Mesenchymal stem cell (in vitro differentiated cells and primary cell): ENCODE measurements around the gene TTLL10.

Experiments
- DNase-seq: peaks from one replicate; pipeline ENCODE4 v3.0.0-alpha.2; 2013
- H2AFZ ChIP-seq: one replicate; pipeline ENCODE4 v1.6.1; 2013; ENCODE audit warnings: low read depth, mild to moderate bottlenecking, control low read depth, inconsistent platforms, low read length, moderate library complexity
- H2AK5ac ChIP-seq: 2 replicates; pipeline ENCODE4 v1.6.1; 2013; ENCODE audit warnings: low read length, moderate library complexity, mild to moderate bottlenecking, inconsistent platforms; ENCODE audit not compliant: severe bottlenecking
- H2BK120ac ChIP-seq: one replicate; pipeline ENCODE4 v1.6.1; 2013; ENCODE audit warnings: low read depth, mild to moderate bottlenecking, inconsistent platforms, low read length, moderate library complexity
- H2BK12ac ChIP-seq, 2 experiments: one replicate each; pipeline ENCODE4 v1.6.1; 2013; ENCODE audit warnings: inconsistent platforms in 2 of 2, low read length in 2 of 2, mild to moderate bottlenecking in 2 of 2, moderate library complexity in 2 of 2, control low read depth in 1 of 2
- H2BK15ac ChIP-seq: one replicate; pipeline ENCODE4 v1.6.1; 2013; ENCODE audit warnings: mild to moderate bottlenecking, low read depth, inconsistent platforms; ENCODE audit not compliant: poor library complexity, severe bottlenecking
- H2BK5ac ChIP-seq: 2 replicates; pipeline ENCODE4 v1.6.1; 2013; ENCODE audit warnings: low read depth, mild to moderate bottlenecking, low read length, control low read depth, inconsistent platforms; ENCODE audit not compliant: poor library complexity, severe bottlenecking
- H3K14ac ChIP-seq, 2 experiments: one replicate each; pipeline ENCODE4 v1.6.1; 2013; ENCODE audit warnings: inconsistent platforms in 2 of 2, low read length in 2 of 2, control low read depth in 1 of 2, mild to moderate bottlenecking in 1 of 2, moderate library complexity in 1 of 2
- H3K18ac ChIP-seq, 2 experiments: one replicate each; pipeline ENCODE4 v1.6.1; 2013; ENCODE audit warnings: inconsistent platforms in 2 of 2, low read length in 2 of 2, control low read depth in 1 of 2, low read depth in 1 of 2, mild to moderate bottlenecking in 1 of 2
- H3K23ac ChIP-seq, 2 experiments: one replicate each; pipeline ENCODE4 v1.6.1; 2013; ENCODE audit warnings: inconsistent platforms in 2 of 2, low read length in 2 of 2, mild to moderate bottlenecking in 2 of 2, moderate library complexity in 2 of 2, control low read depth in 1 of 2
- H3K27ac ChIP-seq: 2 replicates; pipeline ENCODE4 v1.5.1; 2013; ENCODE audit warnings: mild to moderate bottlenecking, moderate library complexity, low read length, control low read depth, inconsistent platforms; ENCODE audit not compliant: poor library complexity, severe bottlenecking
- H3K27me3 ChIP-seq, 2 experiments: 2 replicates each; pipeline versions ENCODE4 v1.6.1 to v1.7.0; 2013; ENCODE audit warnings: low read length in 2 of 2, mild to moderate bottlenecking in 2 of 2, moderate library complexity in 2 of 2, control low read depth in 1 of 2, inconsistent platforms in 1 of 2; ENCODE audit not compliant: control insufficient read depth in 1 of 2, insufficient read depth in 1 of 2
- H3K36me3 ChIP-seq, 2 experiments: 2 replicates each; pipeline versions ENCODE4 v1.6.1 to v1.7.0; 2013; ENCODE audit warnings: low read length in 2 of 2, control low read depth in 1 of 2, inconsistent platforms in 1 of 2, low read depth in 1 of 2, mild to moderate bottlenecking in 1 of 2; ENCODE audit not compliant: insufficient read depth in 2 of 2, control insufficient read depth in 1 of 2
- H3K4ac ChIP-seq, 2 experiments: one replicate each; pipeline ENCODE4 v1.6.1; 2013; ENCODE audit warnings: inconsistent platforms in 2 of 2, low read length in 2 of 2, mild to moderate bottlenecking in 2 of 2, moderate library complexity in 2 of 2, control low read depth in 1 of 2, low read depth in 1 of 2
- H3K4me1 ChIP-seq: 2 replicates; pipeline ENCODE4 v1.6.1; 2013; ENCODE audit warnings: low read depth, low read length, control low read depth; ENCODE audit not compliant: control insufficient read depth, insufficient read depth
- H3K4me2 ChIP-seq: 2 replicates; pipeline ENCODE4 v1.6.1; 2013; ENCODE audit warnings: low read length, mild to moderate bottlenecking, inconsistent platforms; ENCODE audit not compliant: poor library complexity, severe bottlenecking
- H3K4me3 ChIP-seq, 2 experiments: 2 replicates each; pipeline versions ENCODE4 v1.5.1 to v1.7.0; 2013; ENCODE audit warnings: low read length in 2 of 2, mild to moderate bottlenecking in 2 of 2, control low read depth in 1 of 2, low read depth in 1 of 2; ENCODE audit not compliant: insufficient read depth in 1 of 2
- H3K79me1 ChIP-seq: replicated peaks from 2 replicates; pipeline ENCODE4 v1.6.1; 2013; ENCODE audit warnings: mild to moderate bottlenecking, control low read depth, low read length, inconsistent platforms; ENCODE audit not compliant: poor library complexity, severe bottlenecking
- H3K9ac ChIP-seq: 2 replicates; pipeline ENCODE4 v1.7.0; 2013; ENCODE audit warnings: mild to moderate bottlenecking, low read length, moderate library complexity
- H3K9me3 ChIP-seq: 2 replicates; pipeline ENCODE4 v1.7.0; 2013; ENCODE audit warnings: mild to moderate bottlenecking, low read length; ENCODE audit not compliant: control insufficient read depth
- H4K8ac ChIP-seq: one replicate; pipeline ENCODE4 v1.6.1; 2013; ENCODE audit warnings: inconsistent platforms, mild to moderate bottlenecking, low read length, moderate library complexity
- H4K91ac ChIP-seq: one replicate; pipeline ENCODE4 v1.6.1; 2013; ENCODE audit warnings: mild to moderate bottlenecking, low read length, inconsistent platforms
- WGBS: methylation state at CpG from one replicate; pipeline ENCODE4 v1.1.7; 2013; ENCODE audit warnings: mixed read lengths; 5-methylcytosine and 5-hydroxymethylcytosine counted together

The TTLL10 gene

GRCh38 chr1:1127551-1128451 lies 45.9 kb upstream of the TTLL10 start:
- Histone ChIP-seq H3K4me1 (peaks cover 53% of the 10 kb centered on the region), H3K79me1 (peaks cover 4% of the 10 kb centered on the region), H2BK12ac (no peak overlapping the region), H4K8ac (no peak overlapping the region), H3K14ac (no peak overlapping the region), H3K4ac (no peak overlapping the region), H3K18ac (no peak overlapping the region), H3K9me3 (no peaks in the 10 kb centered on the region), H2AFZ (no peak overlapping the region), H3K27ac (peak overlapping the region; percentile 36), H3K9ac (no peak overlapping the region), H3K27me3 (peaks cover 0 to 50% of the 10 kb centered on the region in 2 experiments), H3K23ac (no peak overlapping the region), H2BK120ac (no peak overlapping the region), H4K91ac (no peak overlapping the region), H2AK5ac (peak overlapping the region; percentile 95), H2BK5ac (peak overlapping the region; percentile 12), H3K4me2 (peak overlapping the region; percentile 60), H2BK15ac (no peak overlapping the region), H3K4me3 (no peak overlapping the region), H3K36me3 (peaks cover 0 to 12% of the 10 kb centered on the region in 2 experiments)
- WGBS, result 91% methylated on average over 45 of the region's 45 CpGs
- no peak for DNase-seq

GRCh38 chr1:1128454-1129139 lies 45.1 kb upstream of the TTLL10 start:
- H4K91ac ChIP-seq, result no peak overlapping the region
- peak overlapping the region in 1 of 2 experiments; percentile 42 for H3K4me3 ChIP-seq
- H3K14ac ChIP-seq, result no peak overlapping the region
- H3K79me1 ChIP-seq, result peaks cover 5% of the 10 kb centered on the region
- H2AFZ ChIP-seq, result no peak overlapping the region
- H3K4me2 ChIP-seq, result peak overlapping the region; percentile 60
- H3K4me1 ChIP-seq, result peaks cover 53% of the 10 kb centered on the region
- peaks cover 0 to 13% of the 10 kb centered on the region in 2 experiments for H3K36me3 ChIP-seq
- H2AK5ac ChIP-seq, result peak overlapping the region; percentile 29
- DNase-seq, result no peak
- H4K8ac ChIP-seq, result no peak overlapping the region
- H2BK15ac ChIP-seq, result no peak overlapping the region
- H3K9ac ChIP-seq, result no peak overlapping the region
- peaks cover 0 to 50% of the 10 kb centered on the region in 2 experiments for H3K27me3 ChIP-seq
- no peak overlapping the region for H2BK12ac ChIP-seq
- no peaks in the 10 kb centered on the region for H3K9me3 ChIP-seq
- H3K27ac ChIP-seq, result peak overlapping the region; percentile 38
- WGBS, result 86% methylated on average over 32 of the region's 32 CpGs
- H2BK120ac ChIP-seq, result no peak overlapping the region
- no peak overlapping the region for H3K18ac ChIP-seq
- no peak overlapping the region for H3K23ac ChIP-seq
- peak overlapping the region; percentile 48 for H2BK5ac ChIP-seq
- no peak overlapping the region for H3K4ac ChIP-seq

GRCh38 chr1:1129381-1129821 lies 44.3 kb upstream of the TTLL10 start:
- peaks cover 54% of the 10 kb centered on the region for H3K4me1 ChIP-seq
- peak overlapping the region; percentile 60 for H3K4me2 ChIP-seq
- H2BK5ac ChIP-seq, result no peak overlapping the region
- H3K18ac ChIP-seq, result no peak overlapping the region
- no peak overlapping the region for H3K9ac ChIP-seq
- H2BK15ac ChIP-seq, result no peak overlapping the region
- no peak overlapping the region for H3K4ac ChIP-seq
- 90% methylated on average over 19 of the region's 19 CpGs for WGBS
- no peak overlapping the region for H3K23ac ChIP-seq
- DNase-seq, result no peak
- H4K91ac ChIP-seq, result peak overlapping the region; percentile 69
- H2AFZ ChIP-seq, result no peak overlapping the region
- peaks cover 0 to 10% of the 10 kb centered on the region in 2 experiments for H3K36me3 ChIP-seq
- H3K14ac ChIP-seq, result no peak overlapping the region
- no peak overlapping the region for H2BK120ac ChIP-seq
- no peak overlapping the region for H3K4me3 ChIP-seq
- H3K27me3 ChIP-seq, result peaks cover 0 to 49% of the 10 kb centered on the region in 2 experiments
- peaks cover 5% of the 10 kb centered on the region for H3K79me1 ChIP-seq
- H4K8ac ChIP-seq, result peak overlapping the region; percentile 36
- no peaks in the 10 kb centered on the region for H3K9me3 ChIP-seq
- H2BK12ac ChIP-seq, result no peak overlapping the region
- H3K27ac ChIP-seq, result no peak overlapping the region
- H2AK5ac ChIP-seq, result peak overlapping the region; percentile 29
